CD4-positive, alpha-beta T cell (primary cell): ENCODE results near the gene ZBTB46. TPM values are rescaled to one million over a fixed set of nuclear protein-coding genes. Genes with fewer than 3 reads are reported as not detected.

Experiments used
- ATAC-seq: fragments of 200-7000 bp; cut with Tn5 transposase; one replicate; pipeline ENCODE4 v1.10.0; 2022; ENCODE audit warnings: mild to moderate bottlenecking; ENCODE audit not compliant: poor library complexity
- CTCF ChIA-PET: fragments of 350-600 bp; sonication (Branson Sonifier 250); formaldehyde crosslinking; loops from one replicate; lab custom pipeline; 2021; ENCODE audit warnings: antibody characterized with exemption, inconsistent platforms; lab: Charles Lee
- POLR2A ChIA-PET: fragments of 350-600 bp; sonication (Branson Sonifier 250); formaldehyde crosslinking; loops from one replicate; lab custom pipeline; 2021; ENCODE audit warnings: antibody characterized with exemption, inconsistent platforms; lab: Charles Lee
- DNase-seq, 14 experiments: peaks; one replicate each; pipeline ENCODE4 v3.0.0-alpha.2; 2013 to 2020; ENCODE audit warnings: mixed read lengths in 2 of 14
- H3K27ac ChIP-seq, 2 donors: one replicate each; pipeline versions ENCODE4 v1.5.1 to v1.7.0; 2013; ENCODE audit warnings: low read length in 2 of 2, low read depth in 1 of 2, mild to moderate bottlenecking in 1 of 2
- H3K27me3 ChIP-seq, 2 experiments: 1 replicate in 1 of 2; 2 replicates in 1 of 2; pipeline versions ENCODE4 v1.6.1 to v1.7.0; 2013; ENCODE audit warnings: low read length in 2 of 2, control low read depth in 1 of 2, mild to moderate bottlenecking in 1 of 2, moderate library complexity in 1 of 2; ENCODE audit not compliant: insufficient read depth in 2 of 2, control insufficient read depth in 1 of 2
- H3K36me3 ChIP-seq: one replicate; pipeline ENCODE4 v1.6.1; 2013; ENCODE audit warnings: low read length, control low read depth; ENCODE audit not compliant: insufficient read depth
- H3K4me1 ChIP-seq: one replicate; pipeline ENCODE4 v1.6.1; 2013; ENCODE audit warnings: low read length, control low read depth; ENCODE audit not compliant: insufficient read depth
- H3K4me3 ChIP-seq: one replicate; pipeline ENCODE4 v1.5.1; 2013; ENCODE audit warnings: mild to moderate bottlenecking, low read length, moderate library complexity
- H3K9me3 ChIP-seq, 2 experiments: 1 replicate in 1 of 2; 2 replicates in 1 of 2; pipeline versions ENCODE4 v1.6.1 to v1.7.0; 2013; ENCODE audit warnings: low read length in 2 of 2, mild to moderate bottlenecking in 2 of 2, control low read depth in 1 of 2, moderate library complexity in 1 of 2; ENCODE audit not compliant: control insufficient read depth in 1 of 2, insufficient read depth in 1 of 2
- H3K27ac Mint-ChIP-seq: one replicate; pipeline ENCODE4 v1.8.0; 2020; ENCODE audit warnings: mixed read lengths
- H3K27me3 Mint-ChIP-seq: one replicate; pipeline ENCODE4 v1.8.0; 2021; ENCODE audit warnings: mixed read lengths
- H3K36me3 Mint-ChIP-seq: one replicate; pipeline ENCODE4 v1.8.0; 2021; ENCODE audit warnings: low read depth, mixed read lengths
- H3K4me1 Mint-ChIP-seq: one replicate; pipeline ENCODE4 v1.8.0; 2021; ENCODE audit warnings: low read depth, mixed read lengths
- H3K4me3 Mint-ChIP-seq: one replicate; pipeline ENCODE4 v1.8.0; 2020; ENCODE audit warnings: mild to moderate bottlenecking, mixed read lengths
- H3K9me3 Mint-ChIP-seq: one replicate; pipeline ENCODE4 v1.8.0; 2020; ENCODE audit warnings: mixed read lengths
- intact Hi-C, 2 experiments: fragments of 100-400 bp; cut with DNase I in 1 of 2; cut with micrococcal nuclease in 1 of 2; formaldehyde crosslinking; loops; one replicate each; pipeline versions ENCODE4 v1.15.1 to v1.9.0; 2023 to 2025; cut with DNase I, micrococcal nuclease
- total RNA-seq, 174 experiments: library from RNA in 2 of 174; stranded (reverse) in 2 of 174; gene quantifications; one replicate each; pipeline ENCODE4 v1.2.3 and lab custom pipeline; 2021 to 2026
- TF ChIP-seq, protein P1 (sequence below): fragments of 200-600 bp; IDR thresholded peaks from one replicate; pipeline ENCODE4 v1.8.0; 2022; ENCODE audit warnings: antibody characterized with exemption, mild to moderate bottlenecking

Gene ZBTB46
- total RNA-seq, 2 experiments from 2014 or later: 0.08 to 0.34 TPM

DNA sequence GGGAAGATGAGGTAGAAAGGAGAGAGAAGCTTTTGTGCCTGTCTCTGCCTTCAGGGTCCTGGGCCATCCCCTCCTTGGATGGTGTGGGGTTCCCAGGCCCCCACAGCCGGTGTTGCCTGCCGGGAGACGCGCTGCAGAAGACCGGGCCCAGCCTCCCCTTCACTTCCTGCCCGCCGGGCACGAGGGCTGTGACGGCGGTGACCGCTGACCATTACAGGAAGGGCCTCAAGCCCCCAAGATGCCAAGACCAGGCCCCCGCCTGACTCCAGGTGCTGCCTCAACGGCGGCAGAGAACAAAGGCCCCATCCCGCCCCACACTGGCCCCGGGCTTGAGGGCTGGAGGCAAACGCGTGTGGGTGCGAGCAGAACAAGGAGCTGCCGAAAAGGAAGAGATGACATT lies 38.2 kb downstream of the ZBTB46 start:
- ATAC-seq (no peak), DNase-seq (no peak)
- Mint-ChIP-seq H3K4me3 (no peak overlapping the region), H3K27ac (no peak overlapping the region), H3K36me3 (no peaks in the 10 kb centered on the region), H3K4me1 (no peaks in the 10 kb centered on the region), H3K27me3 (peaks cover 3% of the 10 kb centered on the region), H3K9me3 (no peaks in the 10 kb centered on the region)
- TF ChIP-seq, protein P1, sequence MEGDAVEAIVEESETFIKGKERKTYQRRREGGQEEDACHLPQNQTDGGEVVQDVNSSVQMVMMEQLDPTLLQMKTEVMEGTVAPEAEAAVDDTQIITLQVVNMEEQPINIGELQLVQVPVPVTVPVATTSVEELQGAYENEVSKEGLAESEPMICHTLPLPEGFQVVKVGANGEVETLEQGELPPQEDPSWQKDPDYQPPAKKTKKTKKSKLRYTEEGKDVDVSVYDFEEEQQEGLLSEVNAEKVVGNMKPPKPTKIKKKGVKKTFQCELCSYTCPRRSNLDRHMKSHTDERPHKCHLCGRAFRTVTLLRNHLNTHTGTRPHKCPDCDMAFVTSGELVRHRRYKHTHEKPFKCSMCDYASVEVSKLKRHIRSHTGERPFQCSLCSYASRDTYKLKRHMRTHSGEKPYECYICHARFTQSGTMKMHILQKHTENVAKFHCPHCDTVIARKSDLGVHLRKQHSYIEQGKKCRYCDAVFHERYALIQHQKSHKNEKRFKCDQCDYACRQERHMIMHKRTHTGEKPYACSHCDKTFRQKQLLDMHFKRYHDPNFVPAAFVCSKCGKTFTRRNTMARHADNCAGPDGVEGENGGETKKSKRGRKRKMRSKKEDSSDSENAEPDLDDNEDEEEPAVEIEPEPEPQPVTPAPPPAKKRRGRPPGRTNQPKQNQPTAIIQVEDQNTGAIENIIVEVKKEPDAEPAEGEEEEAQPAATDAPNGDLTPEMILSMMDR: no peak
- intact Hi-C loops: no loop called here
- Histone ChIP-seq H3K27me3 (no peaks in the 10 kb centered on the region), H3K27ac (no peak overlapping the region), H3K4me1 (peaks cover 5% of the 10 kb centered on the region), H3K9me3 (no peaks in the 10 kb centered on the region), H3K36me3 (no peaks in the 10 kb centered on the region), H3K4me3 (no peak overlapping the region)
- ChIA-PET CTCF (no interaction called here), POLR2A (no interaction called here)

GRCh38 chr20:63791497-63792156 lies 39.4 kb downstream of the ZBTB46 start:
- DNase-seq (no peak), ATAC-seq (no peak)
- no peaks in the 10 kb centered on the region for H3K9me3 Mint-ChIP-seq
- Histone ChIP-seq H3K4me3 (no peak overlapping the region), H3K27ac (no peak overlapping the region), H3K4me1 (peaks cover 5% of the 10 kb centered on the region), H3K36me3 (no peaks in the 10 kb centered on the region), H3K9me3 (no peaks in the 10 kb centered on the region), H3K27me3 (no peaks in the 10 kb centered on the region)
- ChIA-PET POLR2A (interaction anchor here (1.1 kb wide), 1 partner anchor 10 kb away, joined by 3 read pairs; no protein-coding TSS in a partner anchor), CTCF (no interaction called here)
- H3K4me3 Mint-ChIP-seq: no peak overlapping the region
- intact Hi-C loops: no loop called here
- TF ChIP-seq, protein P1: no peak
- no peaks in the 10 kb centered on the region for H3K4me1 Mint-ChIP-seq
- H3K36me3 Mint-ChIP-seq: no peaks in the 10 kb centered on the region
- H3K27ac Mint-ChIP-seq: no peak overlapping the region
- peaks cover 3% of the 10 kb centered on the region for H3K27me3 Mint-ChIP-seq

DNA sequence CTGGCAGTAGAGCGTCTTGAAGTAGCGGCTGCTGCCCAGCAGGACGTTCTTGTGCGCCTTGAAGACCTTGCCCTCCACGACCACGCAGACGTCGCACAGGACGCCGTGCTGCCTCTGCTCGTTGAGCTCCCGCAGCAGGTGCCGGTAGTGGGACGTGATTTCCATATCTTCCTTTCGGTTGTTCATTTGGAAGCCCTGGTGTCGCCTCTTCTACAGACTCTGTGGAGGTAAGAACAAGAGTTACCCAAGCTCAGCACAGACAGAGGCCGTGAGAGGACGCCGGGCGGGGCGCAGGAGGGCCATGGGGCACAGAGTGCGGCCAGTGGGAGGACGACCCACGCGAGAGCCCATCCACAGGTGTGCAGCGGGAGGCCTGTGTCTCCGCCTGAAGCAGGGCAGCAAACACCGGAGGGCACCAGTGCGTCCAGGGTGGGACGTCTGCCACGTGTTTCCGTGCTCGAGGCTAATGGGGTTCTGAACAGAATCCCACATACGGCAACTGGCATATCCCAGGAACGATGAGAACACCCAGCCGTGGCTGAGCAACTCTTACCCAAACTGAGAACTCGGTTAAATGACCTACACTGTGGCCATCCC lies 40.4 kb downstream of the ZBTB46 start:
- H3K9me3 Mint-ChIP-seq: no peaks in the 10 kb centered on the region
- ChIA-PET CTCF (no interaction called here), POLR2A (interaction anchor here (1.1 kb wide), 1 partner anchor 9 kb away, joined by 3 read pairs; no protein-coding TSS in a partner anchor)
- Histone ChIP-seq H3K27ac (no peak overlapping the region), H3K36me3 (no peaks in the 10 kb centered on the region), H3K27me3 (no peaks in the 10 kb centered on the region), H3K4me1 (peaks cover 8% of the 10 kb centered on the region), H3K9me3 (no peaks in the 10 kb centered on the region), H3K4me3 (no peak overlapping the region)
- H3K27me3 Mint-ChIP-seq: peaks cover 3% of the 10 kb centered on the region
- TF ChIP-seq, protein P1: no peak
- ATAC-seq (no peak), DNase-seq (no peak)
- no peaks in the 10 kb centered on the region for H3K36me3 Mint-ChIP-seq
- H3K4me3 Mint-ChIP-seq: no peak overlapping the region
- intact Hi-C loops: no loop called here
- H3K4me1 Mint-ChIP-seq: peaks cover under 1% of the 10 kb centered on the region
- H3K27ac Mint-ChIP-seq: no peak overlapping the region
